Measurements from ENCODE around the gene KCNIP1. TPM values are rescaled to one million over a fixed set of nuclear protein-coding genes. Genes with fewer than 3 reads are reported as not detected.

Gene KCNIP1
- total and polyA plus RNA-seq, 8 donors = 0.35 to 4.9 (median 2.5) TPM

GRCh38 chr5:170700503-170700902, 196.7 kb downstream of the KCNIP1 start:
- Histone ChIP-seq H3K36me3 (no peaks in the 10 kb centered on the region), H3K27ac (no peak overlapping the region), H3K27me3 (peaks cover 0 to 50% of the 10 kb centered on the region in 2 donors), H3K9me3 (no peaks in the 10 kb centered on the region), H3K4me1 (no peaks in the 10 kb centered on the region), H3K4me3 (no peak overlapping the region)
- no peak for DNase-seq
- TF ChIP-seq, protein P1, sequence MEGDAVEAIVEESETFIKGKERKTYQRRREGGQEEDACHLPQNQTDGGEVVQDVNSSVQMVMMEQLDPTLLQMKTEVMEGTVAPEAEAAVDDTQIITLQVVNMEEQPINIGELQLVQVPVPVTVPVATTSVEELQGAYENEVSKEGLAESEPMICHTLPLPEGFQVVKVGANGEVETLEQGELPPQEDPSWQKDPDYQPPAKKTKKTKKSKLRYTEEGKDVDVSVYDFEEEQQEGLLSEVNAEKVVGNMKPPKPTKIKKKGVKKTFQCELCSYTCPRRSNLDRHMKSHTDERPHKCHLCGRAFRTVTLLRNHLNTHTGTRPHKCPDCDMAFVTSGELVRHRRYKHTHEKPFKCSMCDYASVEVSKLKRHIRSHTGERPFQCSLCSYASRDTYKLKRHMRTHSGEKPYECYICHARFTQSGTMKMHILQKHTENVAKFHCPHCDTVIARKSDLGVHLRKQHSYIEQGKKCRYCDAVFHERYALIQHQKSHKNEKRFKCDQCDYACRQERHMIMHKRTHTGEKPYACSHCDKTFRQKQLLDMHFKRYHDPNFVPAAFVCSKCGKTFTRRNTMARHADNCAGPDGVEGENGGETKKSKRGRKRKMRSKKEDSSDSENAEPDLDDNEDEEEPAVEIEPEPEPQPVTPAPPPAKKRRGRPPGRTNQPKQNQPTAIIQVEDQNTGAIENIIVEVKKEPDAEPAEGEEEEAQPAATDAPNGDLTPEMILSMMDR (IDR thresholded peaks at IDR 0.05) = no peak
- no peak for ATAC-seq
- intact Hi-C loops (cut with DNase I) = no loop called here

DNA sequence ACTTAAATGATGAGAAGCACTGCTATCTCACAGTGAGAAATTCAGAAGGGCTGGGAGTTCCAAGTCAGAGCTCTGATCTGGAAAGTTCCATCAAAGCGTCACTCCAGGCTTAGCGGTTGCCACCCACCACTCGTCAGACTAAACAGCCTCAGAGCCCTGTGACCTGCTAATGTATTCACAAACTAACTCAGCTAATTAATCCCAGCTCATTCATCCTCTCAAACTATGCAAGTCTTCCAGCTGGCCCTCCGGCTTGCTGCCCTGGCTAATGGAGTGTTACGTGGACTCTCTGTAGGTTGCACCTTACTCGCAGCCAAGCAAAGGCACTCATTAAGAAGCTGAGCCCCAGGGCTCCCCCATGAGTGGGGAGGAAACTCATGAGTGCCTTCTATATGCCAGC, 197.5 kb downstream of the KCNIP1 start:
- peaks cover 0 to 47% of the 10 kb centered on the region in 2 donors for H3K27me3 ChIP-seq
- intact Hi-C loops (cut with DNase I) = no loop called here
- no peak for DNase-seq

DNA sequence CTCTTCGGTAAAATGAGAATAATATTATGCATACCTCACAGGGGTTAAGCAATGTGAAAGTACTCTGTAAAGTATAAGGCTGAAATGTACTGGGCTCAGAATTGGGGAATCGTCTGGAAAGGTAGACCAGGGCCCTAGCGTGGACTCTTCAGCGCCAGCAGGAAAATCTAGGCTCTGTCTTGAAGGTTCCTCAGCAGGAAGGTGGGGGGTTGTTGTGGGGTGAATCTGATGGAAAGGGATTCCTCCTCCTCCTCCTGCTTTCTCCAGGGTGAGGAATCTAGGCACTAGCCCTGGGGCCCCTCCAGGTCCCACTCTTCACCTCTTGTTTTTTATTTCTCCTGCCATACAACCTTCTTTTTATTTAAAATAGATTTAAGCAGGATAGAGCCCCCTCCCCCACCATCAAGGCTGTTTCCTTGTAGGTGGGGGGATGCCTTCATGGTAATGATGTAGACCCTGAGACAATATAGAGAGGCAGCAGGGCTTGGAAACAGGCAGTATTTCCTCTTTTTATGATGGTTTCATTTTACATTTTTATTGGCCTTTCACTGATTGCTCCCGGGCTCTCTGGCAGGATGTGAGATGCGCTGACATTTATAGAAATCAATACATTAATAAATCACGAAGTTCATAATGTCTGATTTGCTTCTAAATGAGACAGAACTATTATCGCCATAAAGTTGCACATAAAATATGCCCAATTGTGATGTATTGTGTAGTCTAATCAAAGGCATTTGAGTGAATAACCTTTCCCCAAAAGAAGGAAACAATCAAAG, 200.8 kb downstream of the KCNIP1 start:
- no peak overlapping the region for H3K27ac ChIP-seq
- no peak for DNase-seq
- ATAC-seq = no peak
- H3K27me3 ChIP-seq = peaks cover 0 to 38% of the 10 kb centered on the region in 2 donors
- H3K4me3 ChIP-seq = no peak overlapping the region
- no peaks in the 10 kb centered on the region for H3K4me1 ChIP-seq
- peaks cover 0 to 4% of the 10 kb centered on the region in 2 donors for H3K9me3 ChIP-seq
- TF ChIP-seq, protein P1 (IDR thresholded peaks at IDR 0.05) = no peak
- H3K36me3 ChIP-seq = no peaks in the 10 kb centered on the region
- intact Hi-C loops (cut with DNase I) = no loop called here

More for the DNA sequence above, 197.5 kb downstream of the KCNIP1 start:
- no peaks in the 10 kb centered on the region for H3K9me3 ChIP-seq
- no peaks in the 10 kb centered on the region for H3K36me3 ChIP-seq
- H3K4me3 ChIP-seq = no peak overlapping the region
- no peak overlapping the region for H3K27ac ChIP-seq
- ATAC-seq = no peak
- no peaks in the 10 kb centered on the region for H3K4me1 ChIP-seq
- TF ChIP-seq, protein P1 (IDR thresholded peaks at IDR 0.05) = no peak

- H3K27ac ChIP-seq = no peak overlapping the region
- H3K4me3 ChIP-seq = no peak overlapping the region
- H3K27me3 ChIP-seq = peaks cover 0 to 22% of the 10 kb centered on the region in 2 donors
- intact Hi-C loops (cut with DNase I) = no loop called here
- no peaks in the 10 kb centered on the region for H3K4me1 ChIP-seq
- peaks cover 0 to 9% of the 10 kb centered on the region in 2 donors for H3K9me3 ChIP-seq
- ATAC-seq = no peak
- DNase-seq = no peak
- H3K36me3 ChIP-seq = no peaks in the 10 kb centered on the region
- TF ChIP-seq, protein P1 (IDR thresholded peaks at IDR 0.05) = no peak
Observed at GRCh38 chr5:170709640-170710039, 205.8 kb downstream of the KCNIP1 start.

- TF ChIP-seq, protein P1 (IDR thresholded peaks at IDR 0.05) = no peak
- H3K27ac ChIP-seq = no peak overlapping the region
- intact Hi-C loops (cut with DNase I) = no loop called here
- ATAC-seq (no peak), DNase-seq (no peak)
- H3K9me3 ChIP-seq = peaks cover 0 to 9% of the 10 kb centered on the region in 2 donors
- no peaks in the 10 kb centered on the region for H3K4me1 ChIP-seq
- H3K27me3 ChIP-seq = peaks cover 0 to 17% of the 10 kb centered on the region in 2 donors
- H3K36me3 ChIP-seq = no peaks in the 10 kb centered on the region
- H3K4me3 ChIP-seq = no peak overlapping the region
Observed at GRCh38 chr5:170711300-170711699, 207.5 kb downstream of the KCNIP1 start.

All from left lung (tissue), 10 donors.